ENCODE data around the gene DECR2. TPM values are rescaled to one million over a fixed set of nuclear protein-coding genes. Genes with fewer than 3 reads are reported as not detected.
"Not testable (repeated sequence)": the region's sequence is repeated elsewhere in the genome, so short reads cannot be mapped to it uniquely, and the experiment has no call there.

DECR2 gene
- total and polyA plus RNA-seq, 2 donors from 2014 or later: 23.8 to 58.9 TPM

DNA sequence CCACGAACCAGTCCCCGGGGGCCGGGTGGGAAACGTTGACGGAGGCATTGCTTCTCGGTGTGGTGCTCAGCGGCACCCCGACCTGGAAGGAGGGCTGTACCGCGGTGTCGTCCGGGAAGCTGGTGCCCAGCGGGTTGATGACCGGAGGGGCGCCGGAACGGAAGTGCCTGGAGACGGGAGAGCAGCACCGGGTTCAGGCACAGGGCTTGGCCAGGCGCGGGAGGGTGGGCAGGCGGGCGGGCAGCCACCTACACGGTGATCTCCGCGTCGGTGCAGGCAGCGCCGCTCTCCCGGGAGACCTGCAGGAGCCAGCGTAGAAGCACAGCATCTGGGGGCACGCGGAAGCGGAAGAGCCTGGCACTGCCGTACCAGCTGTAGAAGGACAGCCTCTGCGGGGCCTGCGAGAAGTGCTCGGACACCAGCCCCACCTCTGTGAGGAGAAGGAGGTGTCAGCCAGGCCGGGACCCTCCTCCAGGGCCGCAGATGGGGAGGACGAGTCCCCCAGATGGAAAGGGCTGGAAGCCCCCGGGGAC is 24.2 kb upstream of the DECR2 start:
- intact Hi-C loops (cut with DNase I): no loop called here
- TF ChIP-seq, protein P1, sequence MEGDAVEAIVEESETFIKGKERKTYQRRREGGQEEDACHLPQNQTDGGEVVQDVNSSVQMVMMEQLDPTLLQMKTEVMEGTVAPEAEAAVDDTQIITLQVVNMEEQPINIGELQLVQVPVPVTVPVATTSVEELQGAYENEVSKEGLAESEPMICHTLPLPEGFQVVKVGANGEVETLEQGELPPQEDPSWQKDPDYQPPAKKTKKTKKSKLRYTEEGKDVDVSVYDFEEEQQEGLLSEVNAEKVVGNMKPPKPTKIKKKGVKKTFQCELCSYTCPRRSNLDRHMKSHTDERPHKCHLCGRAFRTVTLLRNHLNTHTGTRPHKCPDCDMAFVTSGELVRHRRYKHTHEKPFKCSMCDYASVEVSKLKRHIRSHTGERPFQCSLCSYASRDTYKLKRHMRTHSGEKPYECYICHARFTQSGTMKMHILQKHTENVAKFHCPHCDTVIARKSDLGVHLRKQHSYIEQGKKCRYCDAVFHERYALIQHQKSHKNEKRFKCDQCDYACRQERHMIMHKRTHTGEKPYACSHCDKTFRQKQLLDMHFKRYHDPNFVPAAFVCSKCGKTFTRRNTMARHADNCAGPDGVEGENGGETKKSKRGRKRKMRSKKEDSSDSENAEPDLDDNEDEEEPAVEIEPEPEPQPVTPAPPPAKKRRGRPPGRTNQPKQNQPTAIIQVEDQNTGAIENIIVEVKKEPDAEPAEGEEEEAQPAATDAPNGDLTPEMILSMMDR (IDR thresholded peaks at IDR 0.05; ENCODE audit: borderline replicate concordance, extremely low read depth, insufficient read depth): no peak
- Histone ChIP-seq H3K9me3 (ENCODE audit: control insufficient read depth in 2 of 3, insufficient read depth in 1 of 3, low read length in 3 of 3) (no peaks in the 10 kb centered on the region), H3K27ac (ENCODE audit: low read depth in 2 of 2, low read length in 2 of 2) (no peak overlapping the region), H3K27me3 (ENCODE audit: control insufficient read depth, insufficient read depth, low read length) (no peaks in the 10 kb centered on the region), H3K4me3 (ENCODE audit: low read length in 3 of 3) (no peak overlapping the region), H3K36me3 (ENCODE audit: control insufficient read depth in 2 of 3, insufficient read depth in 3 of 3, low read length in 3 of 3) (peaks cover 0 to 8% (median 3%) of the 10 kb centered on the region in 3 donors), H3K4me1 (ENCODE audit: control insufficient read depth in 2 of 3, insufficient read depth in 2 of 3, low read depth in 1 of 3, low read length in 3 of 3) (peaks cover 0 to 20% (median 0%) of the 10 kb centered on the region in 3 donors), H3K9ac (ENCODE audit: low read length in 3 of 3) (no peak overlapping the region)
- FAIRE-seq (no peak), DNase-seq (peak in 1 of 5 donors; percentile 75)

DNA sequence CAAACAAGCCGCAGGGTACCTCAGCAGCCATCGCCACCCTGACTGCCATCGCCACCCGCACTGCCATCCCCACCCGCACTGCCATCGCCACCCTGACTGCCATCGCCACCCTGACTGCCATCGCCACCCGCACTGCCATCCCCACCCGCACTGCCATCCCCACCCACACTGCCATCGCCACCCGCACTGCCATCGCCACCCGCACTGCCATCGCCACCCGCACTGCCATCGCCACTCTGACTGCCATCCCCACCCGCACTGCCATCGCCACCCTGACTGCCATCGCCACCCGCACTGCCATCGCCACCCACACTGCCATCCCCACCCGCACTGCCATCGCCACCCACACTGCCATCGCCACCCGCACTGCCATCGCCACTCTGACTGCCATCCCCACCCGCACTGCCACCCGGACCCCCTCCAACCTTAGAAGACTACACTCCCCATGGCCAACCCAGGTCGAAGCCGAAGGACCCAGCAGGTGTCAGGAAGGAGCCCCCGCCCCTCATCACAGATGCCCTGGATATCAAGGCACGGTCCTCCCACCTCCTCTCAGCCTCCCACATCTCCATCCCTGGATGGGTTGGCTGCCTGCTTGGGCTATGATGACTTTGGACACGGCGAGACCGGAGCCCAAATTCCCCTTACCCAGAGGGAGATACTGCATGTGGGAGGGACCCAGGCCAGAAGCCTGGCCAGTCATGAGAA is 23.4 kb upstream of the DECR2 start:
- FAIRE-seq; H3K27me3 ChIP-seq (ENCODE audit: control insufficient read depth, insufficient read depth, low read length); DNase-seq; H3K36me3 ChIP-seq (ENCODE audit: control insufficient read depth in 2 of 3, insufficient read depth in 3 of 3, low read length in 3 of 3); intact Hi-C loops (cut with DNase I); H3K9me3 ChIP-seq (ENCODE audit: control insufficient read depth in 2 of 3, insufficient read depth in 1 of 3, low read length in 3 of 3); H3K9ac ChIP-seq (ENCODE audit: low read length in 3 of 3); H3K4me3 ChIP-seq (ENCODE audit: low read length in 3 of 3): not testable (repeated sequence)
- H3K27ac ChIP-seq (ENCODE audit: low read depth in 2 of 2, low read length in 2 of 2): peak overlapping the region; percentile 16 to 56
- peaks cover 0 to 22% (median 0%) of the 10 kb centered on the region in 3 donors for H3K4me1 ChIP-seq (ENCODE audit: control insufficient read depth in 2 of 3, insufficient read depth in 2 of 3, low read depth in 1 of 3, low read length in 3 of 3)

DNA sequence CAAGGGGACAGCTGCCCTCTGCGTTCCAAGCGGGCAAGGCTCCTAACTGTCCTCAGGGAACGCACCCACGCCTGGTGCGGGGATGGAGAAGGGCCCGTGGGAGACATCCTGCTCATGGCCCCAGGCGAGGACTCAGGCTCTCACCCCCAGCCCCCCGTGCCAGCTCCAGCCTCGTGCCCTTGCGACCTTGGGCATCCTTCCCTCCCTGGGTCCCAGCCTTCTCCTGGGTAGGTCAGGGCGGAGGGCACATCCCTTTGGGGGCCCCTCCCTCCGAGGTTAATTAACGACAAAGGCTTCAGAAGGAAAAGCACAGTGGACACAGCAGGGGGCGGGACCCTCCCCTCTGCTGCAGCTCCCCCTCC is 22.9 kb upstream of the DECR2 start:
- intact Hi-C loops (cut with DNase I): no loop called here
- TF ChIP-seq, protein P1 (IDR thresholded peaks at IDR 0.05; ENCODE audit: borderline replicate concordance, extremely low read depth, insufficient read depth): no peak
- Histone ChIP-seq H3K4me3 (ENCODE audit: low read length in 3 of 3) (no peak overlapping the region), H3K36me3 (ENCODE audit: control insufficient read depth in 2 of 3, insufficient read depth in 3 of 3, low read length in 3 of 3) (peaks cover 0 to 6% (median 3%) of the 10 kb centered on the region in 3 donors), H3K9ac (ENCODE audit: low read length in 3 of 3) (peak overlapping the region in 1 of 3 donors; percentile 40), H3K4me1 (ENCODE audit: control insufficient read depth in 2 of 3, insufficient read depth in 2 of 3, low read depth in 1 of 3, low read length in 3 of 3) (peaks cover 0 to 27% (median 0%) of the 10 kb centered on the region in 3 donors), H3K9me3 (ENCODE audit: control insufficient read depth in 2 of 3, insufficient read depth in 1 of 3, low read length in 3 of 3) (no peaks in the 10 kb centered on the region), H3K27me3 (ENCODE audit: control insufficient read depth, insufficient read depth, low read length) (no peaks in the 10 kb centered on the region), H3K27ac (ENCODE audit: low read depth in 2 of 2, low read length in 2 of 2) (peak overlapping the region; percentile 16 to 56)
- no peak for FAIRE-seq
- DNase-seq: peak in 1 of 5 donors; percentile 76

DNA sequence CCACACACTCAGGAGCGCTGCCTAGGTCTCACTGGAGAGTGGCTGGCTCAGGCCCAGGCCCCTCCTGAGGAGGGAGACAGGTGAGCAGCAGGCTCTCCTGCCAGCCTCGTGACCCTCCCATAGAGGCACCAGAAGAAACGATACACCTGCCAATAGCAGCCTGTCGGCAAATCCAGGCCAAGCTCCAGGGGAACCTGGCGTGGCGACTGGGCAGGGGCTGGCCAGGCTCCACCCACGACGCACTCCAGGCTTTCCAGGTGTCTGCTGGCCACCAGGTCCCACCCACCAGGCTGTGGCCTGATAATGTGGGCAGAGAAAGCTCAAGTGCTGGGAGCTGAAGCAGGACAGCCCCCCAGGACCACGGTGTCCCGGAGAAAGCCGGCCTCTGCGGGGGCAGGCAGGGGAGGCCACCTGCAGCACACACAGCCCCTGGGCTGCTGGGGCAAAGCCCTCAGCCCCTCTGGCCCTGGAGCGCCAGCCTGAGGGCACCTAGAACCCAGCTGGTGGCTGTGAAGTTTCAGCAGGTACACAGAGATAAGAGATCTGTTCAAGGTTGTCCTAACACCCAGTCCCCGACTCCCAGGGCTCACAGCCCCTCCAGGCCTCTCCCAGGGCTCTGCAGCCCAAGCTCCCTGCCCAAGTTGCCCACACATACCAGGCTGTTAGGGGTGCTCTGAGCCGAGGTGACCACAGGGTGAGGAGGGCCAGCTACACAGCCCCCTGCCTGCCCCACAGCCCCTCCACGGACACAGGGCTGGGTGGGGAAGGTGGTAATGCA is 22.3 kb upstream of the DECR2 start:
- DNase-seq (peak in 4 of 5 donors; percentile 59 to 92 (median 70)), FAIRE-seq (peak; percentile 15)
- TF ChIP-seq, protein P1 (IDR thresholded peaks at IDR 0.05; ENCODE audit: borderline replicate concordance, extremely low read depth, insufficient read depth): no peak
- Histone ChIP-seq H3K9me3 (ENCODE audit: control insufficient read depth in 2 of 3, insufficient read depth in 1 of 3, low read length in 3 of 3) (no peaks in the 10 kb centered on the region), H3K4me1 (ENCODE audit: control insufficient read depth in 2 of 3, insufficient read depth in 2 of 3, low read depth in 1 of 3, low read length in 3 of 3) (peaks cover 0 to 32% (median 0%) of the 10 kb centered on the region in 3 donors), H3K36me3 (ENCODE audit: control insufficient read depth in 2 of 3, insufficient read depth in 3 of 3, low read length in 3 of 3) (peaks cover 0 to 6% (median 3%) of the 10 kb centered on the region in 3 donors), H3K27me3 (ENCODE audit: control insufficient read depth, insufficient read depth, low read length) (no peaks in the 10 kb centered on the region), H3K27ac (ENCODE audit: low read depth in 2 of 2, low read length in 2 of 2) (peak overlapping the region; percentile 60 to 86), H3K9ac (ENCODE audit: low read length in 3 of 3) (peak overlapping the region in 2 of 3 donors; percentile 40 to 55), H3K4me3 (ENCODE audit: low read length in 3 of 3) (peak overlapping the region in 1 of 3 donors; percentile 72)
- intact Hi-C loops (cut with DNase I): no loop called here

Data from kidney (tissue), 14 donors.